Astrocyte of the hippocampus (primary cell): Measurements from ENCODE around the gene C2CD2L.
"Not testable (repeated sequence)": the region's sequence is repeated elsewhere in the genome, so short reads cannot be mapped to it uniquely, and the experiment has no call there.

Source experiments
- DNase-seq: peaks from one replicate; pipeline ENCODE4 v3.0.0; 2011; ENCODE audit warnings: low read depth, low spot score

Gene C2CD2L

DNA sequence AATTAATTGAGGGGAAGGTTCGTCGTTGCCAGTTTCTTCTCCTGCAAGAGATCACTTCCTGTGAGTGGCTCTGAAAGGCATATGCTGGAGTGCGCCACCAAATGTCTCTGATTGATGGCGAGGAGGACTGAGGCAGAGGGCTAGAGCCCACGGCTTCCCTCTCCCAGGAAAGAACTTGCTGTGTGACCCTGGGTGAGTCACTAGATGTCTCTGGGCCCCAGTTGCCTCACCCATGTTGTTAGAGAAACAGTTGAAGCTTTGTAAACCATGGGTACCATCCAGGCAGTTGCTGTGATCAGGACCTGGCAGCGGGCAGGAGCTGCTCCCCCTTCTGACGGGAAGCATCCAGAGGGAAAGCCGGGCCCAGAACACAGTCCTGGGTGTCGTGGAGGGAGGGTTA, 44.9 kb downstream of the C2CD2L start:
- no peak for DNase-seq

DNA sequence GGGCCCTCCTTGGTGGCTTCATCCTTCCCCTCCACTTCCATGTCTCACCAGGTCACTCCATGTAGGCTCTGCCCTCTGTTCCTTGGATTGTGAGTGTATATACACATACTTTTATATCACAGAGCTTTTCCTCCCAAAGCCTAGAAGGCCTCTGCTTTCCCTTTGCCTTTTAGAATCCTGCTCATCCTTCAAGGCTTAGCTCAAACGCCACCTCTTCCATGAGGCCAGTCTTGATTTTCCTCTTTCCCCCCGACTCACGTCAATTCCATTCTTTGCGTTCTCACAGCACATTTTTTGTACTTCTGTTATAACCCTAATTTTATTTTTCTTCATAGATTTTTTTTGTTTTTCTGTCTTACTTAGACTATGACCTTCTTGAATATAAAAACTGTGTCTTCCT, 45.5 kb downstream of the C2CD2L start:
- no peak for DNase-seq

- DNase-seq, result no peak
Observed at GRCh38 chr11:119153049-119153818, 46.1 kb downstream of the C2CD2L start.

- no peak for DNase-seq
Observed at GRCh38 chr11:119154178-119154577, 47.0 kb downstream of the C2CD2L start.

DNA sequence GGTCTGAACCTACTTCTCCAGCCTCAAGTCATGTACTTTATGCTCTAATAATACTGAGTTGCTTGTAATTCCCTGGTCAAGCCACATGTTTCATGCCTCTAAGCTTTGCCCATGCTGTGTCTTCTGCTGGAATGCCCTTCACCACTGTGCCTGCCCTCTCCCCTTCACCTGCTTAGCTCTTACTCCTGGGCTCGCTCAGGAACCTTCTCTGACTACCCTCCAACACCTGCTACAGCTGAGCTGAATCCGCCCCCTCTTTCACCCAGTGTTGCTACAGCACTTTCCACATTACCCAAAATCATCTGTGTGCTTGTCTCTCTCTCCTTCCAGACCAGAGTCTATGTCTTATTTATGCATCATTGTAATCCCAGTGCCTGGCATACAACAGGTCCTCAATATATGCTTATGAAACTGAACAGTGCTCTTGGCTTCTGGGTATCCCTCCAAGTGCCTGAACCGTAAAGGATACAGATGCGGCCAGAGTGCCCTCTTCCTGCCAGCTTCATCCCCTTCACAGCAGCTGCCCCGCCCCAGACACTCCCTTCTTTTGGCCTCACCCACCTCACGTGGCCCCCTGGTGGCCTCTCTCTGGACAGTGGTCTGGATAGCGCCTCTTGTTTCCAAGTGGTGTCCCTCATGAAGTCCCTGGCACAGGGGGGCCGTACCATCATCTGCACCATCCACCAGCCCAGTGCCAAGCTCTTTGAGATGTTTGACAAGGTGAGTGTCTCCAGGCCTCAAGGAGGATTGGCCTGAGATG, 48.8 kb downstream of the C2CD2L start:
- no peak for DNase-seq

DNA sequence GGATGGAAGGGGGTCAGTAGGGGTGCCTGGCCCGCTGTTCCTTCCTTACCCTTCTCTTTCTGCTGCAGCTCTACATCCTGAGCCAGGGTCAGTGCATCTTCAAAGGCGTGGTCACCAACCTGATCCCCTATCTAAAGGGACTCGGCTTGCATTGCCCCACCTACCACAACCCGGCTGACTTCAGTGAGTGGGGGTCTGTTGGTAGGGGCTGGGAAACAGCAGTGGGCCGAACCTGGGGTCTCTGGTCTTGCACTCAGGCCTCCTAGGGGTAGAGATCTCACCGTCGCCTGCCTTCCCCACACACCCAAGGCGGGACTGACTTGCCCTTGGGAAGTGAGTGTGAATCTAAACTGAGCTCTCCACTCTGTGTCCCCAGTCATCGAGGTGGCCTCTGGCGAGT, 49.4 kb downstream of the C2CD2L start:
- DNase-seq, result no peak

- no peak for DNase-seq
Observed at GRCh38 chr11:119157063-119157462, 49.9 kb downstream of the C2CD2L start.

DNA sequence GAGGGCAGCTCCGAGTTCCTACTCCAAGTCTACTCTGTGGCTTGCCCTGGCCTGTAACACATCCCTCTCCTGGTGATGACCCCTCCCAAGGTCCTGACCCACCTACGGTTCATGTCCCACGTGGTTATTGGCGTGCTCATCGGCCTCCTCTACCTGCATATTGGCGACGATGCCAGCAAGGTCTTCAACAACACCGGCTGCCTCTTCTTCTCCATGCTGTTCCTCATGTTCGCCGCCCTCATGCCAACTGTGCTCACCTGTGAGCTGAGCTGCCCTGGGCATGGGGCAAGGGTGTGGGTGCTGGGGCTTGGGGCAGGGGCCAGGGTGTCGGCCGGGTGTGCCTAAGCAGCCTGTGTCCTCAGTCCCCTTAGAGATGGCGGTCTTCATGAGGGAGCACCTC, 51.3 kb downstream of the C2CD2L start:
- DNase-seq, result no peak

- no peak for DNase-seq
Observed at GRCh38 chr11:119160151-119160550, 53.0 kb downstream of the C2CD2L start.

DNA sequence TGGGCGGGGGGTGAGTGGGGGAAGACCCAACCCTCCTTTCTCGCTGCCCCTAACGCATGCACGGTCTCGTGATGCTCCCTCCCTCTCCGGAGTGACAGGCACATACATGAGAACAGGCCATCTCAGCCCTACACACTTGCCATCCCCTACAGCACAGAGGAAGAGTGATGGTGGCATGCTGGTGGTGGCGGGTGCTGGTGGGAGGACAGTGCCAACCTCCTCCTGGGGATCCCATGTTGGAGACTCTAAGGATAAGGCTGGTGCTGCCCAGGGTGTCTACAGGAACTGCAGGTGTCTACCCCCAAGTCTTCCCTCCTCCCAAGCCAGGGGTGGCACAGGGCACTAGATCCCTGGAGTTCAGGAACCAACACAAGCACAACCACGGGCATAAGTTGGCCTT, 54.7 kb downstream of the C2CD2L start:
- DNase-seq, result no peak

DNA sequence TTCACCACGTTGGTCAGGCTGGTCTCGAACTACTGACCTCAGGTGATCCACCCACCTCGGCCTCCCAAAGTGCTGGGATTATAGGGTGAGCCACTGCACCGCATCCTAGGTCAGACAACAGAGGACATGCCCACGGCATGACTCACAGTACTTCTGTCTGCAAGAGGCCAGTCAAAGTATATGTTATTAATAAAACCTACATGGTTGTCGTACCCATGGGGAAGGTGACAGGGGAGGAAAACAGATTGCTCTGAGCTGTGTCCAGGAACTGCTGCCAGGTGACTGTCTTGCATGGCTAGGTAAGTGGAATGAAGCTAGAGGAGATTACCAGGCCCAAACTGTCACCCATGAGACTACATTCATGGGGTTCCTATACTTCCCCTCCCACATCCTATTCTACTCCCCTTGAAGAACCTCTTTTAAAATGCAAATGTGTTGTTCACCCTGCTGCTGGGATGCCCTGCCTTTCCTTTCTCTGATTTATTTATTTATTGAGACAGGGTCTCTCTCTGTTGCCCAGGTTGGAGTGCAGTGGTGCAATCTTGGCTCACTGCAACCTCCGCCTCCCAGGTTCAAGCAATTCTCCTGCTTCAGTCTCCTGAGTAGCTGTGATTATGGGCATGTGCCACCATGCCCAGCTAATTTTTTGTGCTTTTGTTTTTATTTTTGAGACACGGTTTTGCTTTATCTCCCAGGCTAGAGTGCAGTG, 59.4 kb downstream of the C2CD2L start:
- DNase-seq, result peak; percentile 64

DNA sequence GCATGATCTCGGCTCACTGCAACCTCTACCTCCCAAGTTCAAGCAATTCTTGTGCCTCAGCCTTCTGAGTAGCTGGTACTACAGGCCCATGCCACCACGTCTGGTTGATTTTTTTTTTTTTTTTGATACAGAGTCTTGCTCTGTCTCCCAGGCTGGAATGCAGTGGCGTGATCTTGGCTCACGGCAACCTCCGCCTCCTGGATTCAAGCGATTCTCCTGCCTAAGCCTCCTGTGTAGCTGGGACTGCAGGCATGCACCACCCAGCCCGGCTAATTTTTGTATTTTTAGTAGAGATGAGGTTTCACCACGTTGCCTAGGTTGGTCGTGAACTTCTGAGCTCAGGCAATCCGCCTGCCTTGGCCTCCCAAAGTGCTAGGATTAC, 59.9 kb downstream of the C2CD2L start:
- DNase-seq, result not testable (repeated sequence)

DNA sequence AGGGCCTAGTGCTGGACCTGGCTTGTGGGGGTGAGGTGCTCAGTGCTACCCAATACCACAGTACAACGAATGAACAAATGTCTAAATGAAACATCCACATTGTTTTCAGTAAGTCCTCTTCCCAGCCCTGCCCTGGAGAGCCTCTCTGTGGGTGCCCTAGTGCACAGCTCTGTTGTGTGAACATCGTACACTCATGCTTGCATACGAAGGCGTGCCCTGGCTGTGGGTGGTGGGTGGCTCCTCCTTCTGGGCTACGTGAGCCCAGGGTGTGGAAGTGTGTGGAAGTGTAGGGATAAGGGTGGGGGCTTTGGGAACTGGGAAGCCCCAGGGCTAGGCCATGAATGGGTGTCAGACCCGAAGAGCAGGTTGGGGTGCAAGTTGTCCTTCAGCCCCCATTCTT, 60.8 kb downstream of the C2CD2L start:
- DNase-seq, result no peak
